Measurements from ENCODE around the gene UVRAG.

Gene UVRAG

GRCh38 chr11:76169473-76169896 lies 354.5 kb downstream of the UVRAG start:
- DNase-seq (ENCODE audit: low spot score) = no peak

- DNase-seq (ENCODE audit: low spot score) = no peak
Observed at GRCh38 chr11:76170468-76170867, 355.5 kb downstream of the UVRAG start.

- DNase-seq (ENCODE audit: low spot score) = no peak
Observed at GRCh38 chr11:76172583-76172982, 357.6 kb downstream of the UVRAG start.

- no peak for DNase-seq (ENCODE audit: low spot score)
Observed at GRCh38 chr11:76173663-76174062, 358.7 kb downstream of the UVRAG start.

- no peak for DNase-seq (ENCODE audit: low spot score)
Observed at GRCh38 chr11:76174330-76174729, 359.3 kb downstream of the UVRAG start.

- no peak for DNase-seq (ENCODE audit: low spot score)
Observed at GRCh38 chr11:76175783-76176182, 360.8 kb downstream of the UVRAG start.

GRCh38 chr11:76176463-76176862 lies 361.5 kb downstream of the UVRAG start:
- no peak for DNase-seq (ENCODE audit: low spot score)

GRCh38 chr11:76177250-76177686 lies 362.3 kb downstream of the UVRAG start:
- no peak for DNase-seq (ENCODE audit: low spot score)

- DNase-seq (ENCODE audit: low spot score) = no peak
Observed at GRCh38 chr11:76179147-76179546, 364.1 kb downstream of the UVRAG start.

GRCh38 chr11:76181371-76181770 lies 366.4 kb downstream of the UVRAG start:
- no peak for DNase-seq (ENCODE audit: low spot score)

- no peak for DNase-seq (ENCODE audit: low spot score)
Observed at GRCh38 chr11:76184551-76184993, 369.6 kb downstream of the UVRAG start.

GRCh38 chr11:76185511-76185910 lies 370.5 kb downstream of the UVRAG start:
- DNase-seq (ENCODE audit: low spot score) = no peak

- DNase-seq (ENCODE audit: low spot score) = no peak
Observed at GRCh38 chr11:76185931-76186401, 371.0 kb downstream of the UVRAG start.

GRCh38 chr11:76186776-76187279 lies 371.8 kb downstream of the UVRAG start:
- DNase-seq (ENCODE audit: low spot score) = no peak

GRCh38 chr11:76188873-76189272 lies 373.9 kb downstream of the UVRAG start:
- no peak for DNase-seq (ENCODE audit: low spot score)

- DNase-seq (ENCODE audit: low spot score) = no peak
Observed at GRCh38 chr11:76189682-76190081, 374.7 kb downstream of the UVRAG start.

GRCh38 chr11:76190376-76190775 lies 375.4 kb downstream of the UVRAG start:
- DNase-seq (ENCODE audit: low spot score) = no peak

Measured in HuH-7 (cell line).